ENCODE data around the gene SPDYE1.

Gene SPDYE1

GRCh38 chr7:44042221-44042620 is 44.5 kb downstream of the SPDYE1 start:
- TF ChIP-seq CTCF (IDR thresholded peaks at IDR 0.05; ENCODE audit: low read depth, low read length): no peak
- DNase-seq (ENCODE audit: extremely low read depth, low read depth): no peak

GRCh38 chr7:44043902-44044301 is 46.2 kb downstream of the SPDYE1 start:
- TF ChIP-seq CTCF (IDR thresholded peaks at IDR 0.05; ENCODE audit: low read depth, low read length): no peak
- no peak for DNase-seq (ENCODE audit: extremely low read depth, low read depth)

GRCh38 chr7:44044315-44045225 is 46.9 kb downstream of the SPDYE1 start, which contains the start of gene DBNL:
Gene DBNL (plus strand): TSS chr7:44044702. CDS start chr7:44044738, 36 bp downstream.
- TF ChIP-seq CTCF (IDR thresholded peaks at IDR 0.05; ENCODE audit: low read depth, low read length): no peak
- peak; percentile 49 for DNase-seq (ENCODE audit: extremely low read depth, low read depth)

- no peak for TF ChIP-seq CTCF (IDR thresholded peaks at IDR 0.05; ENCODE audit: low read depth, low read length)
- no peak for DNase-seq (ENCODE audit: extremely low read depth, low read depth)
Measured at GRCh38 chr7:44045226-44046014, 47.7 kb downstream of the SPDYE1 start.

GRCh38 chr7:44046321-44047061 is 48.8 kb downstream of the SPDYE1 start:
- DNase-seq (ENCODE audit: extremely low read depth, low read depth): no peak
- TF ChIP-seq CTCF (IDR thresholded peaks at IDR 0.05; ENCODE audit: low read depth, low read length): no peak

GRCh38 chr7:44048031-44048795 is 50.5 kb downstream of the SPDYE1 start:
- no peak for TF ChIP-seq CTCF (IDR thresholded peaks at IDR 0.05; ENCODE audit: low read depth, low read length)
- DNase-seq (ENCODE audit: extremely low read depth, low read depth): no peak

Data from AG09319 (cell line).